Right renal cortex interstitium (tissue), 3 donors: Measurements from ENCODE around the gene MSH2. TPM values are rescaled to one million over a fixed set of nuclear protein-coding genes. Genes with fewer than 3 reads are reported as not detected.
A peak's percentile ranks its signal among the peaks of the same experiment; 100 is the strongest.

Source experiments
- DNase-seq, 3 donors: peaks; one replicate each; pipeline ENCODE4 v3.0.0-alpha.2; 2013; ENCODE audit warnings: low read depth in 3 of 3, low spot score in 2 of 3
- polyA plus RNA-seq, 3 donors: library from polyadenylated mRNA; unstranded; fragments of 120-200 nt; gene quantifications; one replicate each; pipeline ENCODE4 v1.2.1, GENCODE V29; 2013; ENCODE audit not compliant: insufficient read length in 3 of 3

Gene MSH2
- polyA plus RNA-seq, 3 donors, result 75.1 to 90.6 (median 83.8) TPM

GRCh38 chr2:47504174-47504810, 101.3 kb downstream of the MSH2 start:
- no peak for DNase-seq

GRCh38 chr2:47506024-47506423, 103.1 kb downstream of the MSH2 start:
- no peak for DNase-seq

GRCh38 chr2:47506436-47506835, 103.5 kb downstream of the MSH2 start:
- no peak for DNase-seq

- no peak for DNase-seq
These were observed 105.1 kb downstream of the MSH2 start for GRCh38 chr2:47508080-47508479.

- DNase-seq, result no peak
These were observed 105.7 kb downstream of the MSH2 start for GRCh38 chr2:47508641-47509040.

GRCh38 chr2:47509250-47509649, 106.3 kb downstream of the MSH2 start:
- DNase-seq, result no peak

- DNase-seq, result no peak
These were observed 106.9 kb downstream of the MSH2 start for GRCh38 chr2:47509821-47510385.

GRCh38 chr2:47510745-47511144, 107.8 kb downstream of the MSH2 start:
- DNase-seq, result no peak

GRCh38 chr2:47512581-47513083, 109.7 kb downstream of the MSH2 start:
- DNase-seq, result no peak

GRCh38 chr2:47513981-47514520, 111.1 kb downstream of the MSH2 start:
- no peak for DNase-seq

- no peak for DNase-seq
These were observed 113.6 kb downstream of the MSH2 start for GRCh38 chr2:47516360-47517104.

GRCh38 chr2:47518497-47519146, 115.7 kb downstream of the MSH2 start:
- no peak for DNase-seq

GRCh38 chr2:47519147-47519537, 116.2 kb downstream of the MSH2 start:
- DNase-seq, result no peak

GRCh38 chr2:47519604-47520301, 116.8 kb downstream of the MSH2 start:
- DNase-seq, result no peak

- no peak for DNase-seq
These were observed 117.3 kb downstream of the MSH2 start for GRCh38 chr2:47520302-47520630.

- peak; percentile 31 to 36 (median 33) for DNase-seq
These were observed 118.1 kb downstream of the MSH2 start for GRCh38 chr2:47520825-47521665.

GRCh38 chr2:47521666-47522285, 118.8 kb downstream of the MSH2 start:
- DNase-seq, result no peak

GRCh38 chr2:47525167-47525566, 122.2 kb downstream of the MSH2 start:
- DNase-seq, result no peak

GRCh38 chr2:47528455-47528854, 125.5 kb downstream of the MSH2 start:
- no peak for DNase-seq
